Fibroblast of lung (primary cell): ENCODE data around the gene POP4. TPM values are rescaled to one million over a fixed set of nuclear protein-coding genes. Genes with fewer than 3 reads are reported as not detected.

Experiments
- DNase-seq, 2 donors: peaks; one replicate each; pipeline versions ENCODE4 v3.0.0 to v3.0.0-alpha.2; 2010; ENCODE audit warnings: low read depth in 2 of 2
- H2AFZ ChIP-seq: 2 replicates; pipeline ENCODE4 v1.5.1; 2012; ENCODE audit warnings: low read length, control low read depth, inconsistent platforms
- H3K27ac ChIP-seq: 2 replicates; pipeline ENCODE4 v1.5.1; 2011; ENCODE audit warnings: low read length, control low read depth; ENCODE audit not compliant: insufficient read depth
- H3K27me3 ChIP-seq: 2 replicates; pipeline ENCODE4 v1.5.1; 2011; ENCODE audit warnings: mild to moderate bottlenecking, low read length; ENCODE audit not compliant: control insufficient read depth, insufficient read depth
- H3K36me3 ChIP-seq: 2 replicates; pipeline ENCODE4 v1.5.1; 2011; ENCODE audit warnings: low read length; ENCODE audit not compliant: control insufficient read depth, insufficient read depth
- H3K4me1 ChIP-seq: 2 replicates; pipeline ENCODE4 v1.5.1; 2011; ENCODE audit warnings: low read length; ENCODE audit not compliant: control insufficient read depth, insufficient read depth; ENCODE audit errors: extremely low read depth
- H3K4me2 ChIP-seq: 2 replicates; pipeline ENCODE4 v1.5.1; 2011; ENCODE audit warnings: low read length, control low read depth; ENCODE audit not compliant: insufficient read depth; ENCODE audit errors: extremely low read depth
- H3K4me3 ChIP-seq, 4 experiments: fragments of 200-600 bp in 1 of 4; sonication (generic) in 1 of 4; replicated peaks in 1 of 4; 2 replicates each; pipeline ENCODE4 v1.5.1; 2011 to 2016; ENCODE audit warnings: low read length in 4 of 4, low read depth in 3 of 4, mild to moderate bottlenecking in 3 of 4, control low read depth in 2 of 4, inconsistent platforms in 1 of 4, mixed read lengths in 1 of 4; ENCODE audit not compliant: insufficient read depth in 1 of 4; ENCODE audit errors: control extremely low read depth in 1 of 4
- H3K79me2 ChIP-seq: 2 replicates; pipeline ENCODE4 v1.5.1; 2012; ENCODE audit warnings: mild to moderate bottlenecking, low read length, inconsistent platforms; ENCODE audit not compliant: control insufficient read depth, insufficient read depth
- H3K9ac ChIP-seq: 2 replicates; pipeline ENCODE4 v1.5.1; 2011; ENCODE audit warnings: mild to moderate bottlenecking, low read length, control low read depth; ENCODE audit not compliant: insufficient read depth
- H3K9me3 ChIP-seq: 2 replicates; pipeline ENCODE4 v1.5.1; 2012; ENCODE audit warnings: low read depth, low read length; ENCODE audit not compliant: control insufficient read depth, insufficient read depth
- H4K20me1 ChIP-seq: 2 replicates; pipeline ENCODE4 v1.5.1; 2011; ENCODE audit warnings: low read length; ENCODE audit not compliant: control insufficient read depth, insufficient read depth; ENCODE audit errors: extremely low read depth
- CTCF ChIP-seq, 2 donors: IDR thresholded peaks in 1 of 2; conservative IDR thresholded peaks in 1 of 2; 1 replicate in 1 of 2; 2 replicates in 1 of 2; pipeline ENCODE4 v1.5.1; 2011 to 2012; ENCODE audit warnings: low read length in 2 of 2, control low read depth in 1 of 2, inconsistent platforms in 1 of 2, low read depth in 1 of 2, mild to moderate bottlenecking in 1 of 2
- EZH2 ChIP-seq: IDR thresholded peaks from 2 replicates; pipeline ENCODE4 v1.5.1; 2012; ENCODE audit warnings: low read length, control low read depth, mild to moderate bottlenecking; ENCODE audit errors: missing control alignments
- polyA plus RNA-seq, 2 donors: library from polyadenylated mRNA; depleted of rRNA in 1 of 2; stranded (reverse) in 1 of 2; unstranded in 1 of 2; fragments of >200 nt; gene quantifications; 2 replicates each; pipeline ENCODE4 v1.2.1, GENCODE V29; 2011 to 2012; ENCODE audit warnings: missing spikeins in 1 of 2
- total RNA-seq: library from RNA; depleted of rRNA; stranded (reverse); fragments of >200 nt; gene quantifications from 2 replicates; pipeline ENCODE4 v1.2.1, GENCODE V29; 2014

The POP4 gene
- total and polyA plus RNA-seq, 2 donors (not counting 1 experiment from before 2014, with no cell fraction given), result 77.1 to 102 TPM

- Histone ChIP-seq H3K9me3 (no peaks in the 10 kb centered on the region), H3K4me1 (no peaks in the 10 kb centered on the region), H3K4me2 (no peak overlapping the region), H3K9ac (no peak overlapping the region), H3K36me3 (no peaks in the 10 kb centered on the region), H2AFZ (no peak overlapping the region), H4K20me1 (no peaks in the 10 kb centered on the region), H3K4me3 (no peak overlapping the region), H3K79me2 (no peaks in the 10 kb centered on the region), H3K27ac (no peak overlapping the region), H3K27me3 (no peaks in the 10 kb centered on the region)
- no peak for DNase-seq
- TF ChIP-seq CTCF (conservative IDR thresholded peaks at IDR 0.05 in 1 of 2, IDR thresholded peaks at IDR 0.05 in 1 of 2; ENCODE audit: low read depth in 1 of 2, low read length in 2 of 2), result no peak
- no peak for TF ChIP-seq EZH2
These were observed 22.7 kb downstream of the POP4 start for GRCh38 chr19:29628661-29629385.

GRCh38 chr19:29629836-29630534 is 23.9 kb downstream of the POP4 start:
- no peaks in the 10 kb centered on the region for H3K4me1 ChIP-seq
- H3K27me3 ChIP-seq, result no peaks in the 10 kb centered on the region
- DNase-seq, result no peak
- TF ChIP-seq CTCF (conservative IDR thresholded peaks at IDR 0.05 in 1 of 2, IDR thresholded peaks at IDR 0.05 in 1 of 2; ENCODE audit: low read depth in 1 of 2, low read length in 2 of 2) (no peak), EZH2 (no peak)
- H3K4me2 ChIP-seq, result no peak overlapping the region
- H3K27ac ChIP-seq, result no peak overlapping the region
- H2AFZ ChIP-seq, result no peak overlapping the region
- no peaks in the 10 kb centered on the region for H3K79me2 ChIP-seq
- H4K20me1 ChIP-seq, result no peaks in the 10 kb centered on the region
- no peaks in the 10 kb centered on the region for H3K9me3 ChIP-seq
- H3K4me3 ChIP-seq, result no peak overlapping the region
- no peaks in the 10 kb centered on the region for H3K36me3 ChIP-seq
- H3K9ac ChIP-seq, result no peak overlapping the region

GRCh38 chr19:29630655-29631054 is 24.6 kb downstream of the POP4 start:
- H3K27ac ChIP-seq, result no peak overlapping the region
- no peaks in the 10 kb centered on the region for H3K9me3 ChIP-seq
- no peak overlapping the region for H3K4me2 ChIP-seq
- no peak for DNase-seq
- H3K4me3 ChIP-seq, result no peak overlapping the region
- H3K27me3 ChIP-seq, result peaks cover 2% of the 10 kb centered on the region
- H4K20me1 ChIP-seq, result no peaks in the 10 kb centered on the region
- H3K4me1 ChIP-seq, result no peaks in the 10 kb centered on the region
- no peak overlapping the region for H2AFZ ChIP-seq
- TF ChIP-seq EZH2 (no peak), CTCF (conservative IDR thresholded peaks at IDR 0.05 in 1 of 2, IDR thresholded peaks at IDR 0.05 in 1 of 2; ENCODE audit: low read depth in 1 of 2, low read length in 2 of 2) (no peak)
- no peaks in the 10 kb centered on the region for H3K36me3 ChIP-seq
- no peaks in the 10 kb centered on the region for H3K79me2 ChIP-seq
- no peak overlapping the region for H3K9ac ChIP-seq
